LNCaP clone FGC (cell line): ENCODE measurements around the gene SLC25A13.

Experiments
- DNase-seq: peaks from one replicate; pipeline ENCODE4 v3.0.0-alpha.2; 2011; ENCODE audit warnings: low read depth
- H3K4me3 ChIP-seq: 2 replicates; pipeline ENCODE4 v1.5.1; 2011; ENCODE audit warnings: mild to moderate bottlenecking, low read depth, low read length, control low read depth
- CTCF ChIP-seq: IDR thresholded peaks from 2 replicates; pipeline ENCODE4 v1.5.1; 2012; ENCODE audit warnings: mild to moderate bottlenecking; ENCODE audit not compliant: control insufficient read depth, insufficient read depth; ENCODE audit errors: extremely low read depth

Gene SLC25A13

DNA sequence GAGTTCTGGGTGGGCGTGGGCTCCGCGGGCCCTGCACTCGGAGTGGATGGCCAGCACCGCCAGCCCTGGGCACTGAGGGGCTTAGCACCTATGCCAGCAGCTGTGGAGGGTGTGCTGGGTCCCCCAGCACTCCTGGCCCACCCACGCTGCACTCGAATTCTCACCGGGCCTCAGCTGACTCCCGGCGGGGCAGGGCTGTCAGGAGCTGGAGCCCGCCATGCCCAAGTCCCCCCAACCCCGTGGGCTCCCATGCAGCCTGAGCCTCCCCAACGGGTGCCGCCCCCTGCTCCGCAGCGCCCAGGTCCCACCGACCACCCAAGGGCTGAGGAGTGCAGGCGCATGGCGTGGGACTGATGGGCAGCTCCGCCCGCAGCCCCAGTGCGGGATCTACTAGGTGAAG, 93.1 kb downstream of the SLC25A13 start:
- no peak for TF ChIP-seq CTCF
- H3K4me3 ChIP-seq: no peak overlapping the region
- no peak for DNase-seq

DNA sequence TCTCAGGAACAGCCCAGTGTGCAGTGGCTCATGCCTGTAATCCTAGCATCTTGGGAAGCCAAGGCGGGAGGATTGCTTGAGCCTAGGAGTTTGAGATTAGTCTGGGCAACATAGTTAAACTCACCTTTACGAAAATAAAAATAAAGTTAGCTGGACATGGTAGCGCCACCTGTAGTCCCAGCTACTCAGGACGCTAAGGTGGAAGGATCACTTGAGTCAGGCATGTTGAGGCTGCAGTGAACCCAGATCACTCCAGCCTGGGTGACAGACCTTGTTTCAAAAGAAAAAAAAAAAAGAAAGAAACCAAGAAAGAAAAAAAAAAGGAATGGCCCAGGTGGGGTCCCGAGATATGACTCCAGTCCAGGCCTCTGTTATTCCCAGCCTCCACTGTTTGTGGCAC, 96.6 kb downstream of the SLC25A13 start:
- no peak for DNase-seq
- no peak for TF ChIP-seq CTCF

GRCh38 chr7:96224685-96225084, 97.2 kb downstream of the SLC25A13 start:
- no peak for DNase-seq
- no peak overlapping the region for H3K4me3 ChIP-seq
- TF ChIP-seq CTCF: peak; percentile 20; the same call in 1 of the 2 replicates

More for the DNA sequence above, 96.6 kb downstream of the SLC25A13 start:
- no peak overlapping the region for H3K4me3 ChIP-seq

DNA sequence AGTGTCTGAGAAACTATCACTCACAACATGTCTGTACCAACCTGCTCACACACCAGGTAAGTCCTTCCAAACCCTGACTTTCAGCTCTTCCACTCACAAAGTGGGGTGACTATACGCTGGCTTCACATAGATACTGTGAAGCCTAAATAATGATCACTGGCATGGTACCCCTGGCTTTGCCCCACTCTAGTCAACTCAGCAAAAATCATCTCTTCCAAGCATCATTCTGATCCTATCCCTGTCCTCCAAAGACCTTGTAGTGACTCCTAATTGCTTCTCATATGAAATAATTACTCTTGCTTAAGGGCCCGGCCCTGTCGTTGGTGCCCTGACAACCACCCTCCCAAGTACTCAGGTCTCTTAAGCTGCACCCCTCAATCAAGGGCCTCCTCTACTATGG, 97.8 kb downstream of the SLC25A13 start:
- TF ChIP-seq CTCF: no peak
- DNase-seq: no peak
- no peak overlapping the region for H3K4me3 ChIP-seq

GRCh38 chr7:96221888-96222287, 100.0 kb downstream of the SLC25A13 start:
- no peak for TF ChIP-seq CTCF
- H3K4me3 ChIP-seq: no peak overlapping the region
- DNase-seq: no peak

- no peak overlapping the region for H3K4me3 ChIP-seq
- no peak for DNase-seq
- no peak for TF ChIP-seq CTCF
Measured at GRCh38 chr7:96219378-96220130, 102.3 kb downstream of the SLC25A13 start.

GRCh38 chr7:96218664-96219243, 103.1 kb downstream of the SLC25A13 start:
- TF ChIP-seq CTCF: no peak
- DNase-seq: no peak
- no peak overlapping the region for H3K4me3 ChIP-seq
